Astrocyte (in vitro differentiated cells and primary cell): ENCODE data around the gene FMNL1. TPM values are rescaled to one million over a fixed set of nuclear protein-coding genes. Genes with fewer than 3 reads are reported as not detected.

Experiments used
- DNase-seq: peaks from one replicate; pipeline ENCODE4 v3.0.0-alpha.2; 2010; ENCODE audit warnings: low read depth
- FAIRE-seq: peaks from 2 replicates; lab custom pipeline; 2011; peaks lifted over from hg19 to GRCh38; lab: Jason Lieb, UNC
- H2AFZ ChIP-seq: 2 replicates; pipeline ENCODE4 v1.6.0; 2012; ENCODE audit warnings: low read depth, low read length, inconsistent platforms
- H3K27ac ChIP-seq: 2 replicates; pipeline ENCODE4 v1.5.1; 2011; ENCODE audit warnings: low read depth, low read length, inconsistent platforms
- H3K27me3 ChIP-seq: 2 replicates; pipeline ENCODE4 v1.6.0; 2011; ENCODE audit warnings: low read length, inconsistent platforms; ENCODE audit not compliant: insufficient read depth
- H3K36me3 ChIP-seq: 2 replicates; pipeline ENCODE4 v1.5.1; 2011; ENCODE audit warnings: low read length, inconsistent platforms; ENCODE audit not compliant: insufficient read depth
- H3K4me1 ChIP-seq: 2 replicates; pipeline ENCODE4 v1.5.1; 2011; ENCODE audit warnings: low read length, inconsistent platforms; ENCODE audit not compliant: insufficient read depth
- H3K4me2 ChIP-seq: 2 replicates; pipeline ENCODE4 v1.6.0; 2012; ENCODE audit warnings: low read length, inconsistent platforms
- H3K4me3 ChIP-seq: 2 replicates; pipeline ENCODE4 v1.5.1; 2011; ENCODE audit warnings: low read depth, mild to moderate bottlenecking, low read length, inconsistent platforms; ENCODE audit not compliant: insufficient read depth
- H3K79me2 ChIP-seq: 2 replicates; pipeline ENCODE4 v1.6.0; 2012; ENCODE audit warnings: mild to moderate bottlenecking, low read length, inconsistent platforms; ENCODE audit not compliant: insufficient read depth
- H3K9ac ChIP-seq: 2 replicates; pipeline ENCODE4 v1.6.0; 2012; ENCODE audit warnings: mild to moderate bottlenecking, low read length, inconsistent platforms
- H3K9me3 ChIP-seq: 2 replicates; pipeline ENCODE4 v1.5.1; 2012; ENCODE audit warnings: low read depth, mild to moderate bottlenecking, low read length, inconsistent platforms; ENCODE audit not compliant: insufficient read depth
- H4K20me1 ChIP-seq: 2 replicates; pipeline ENCODE4 v1.6.0; 2012; ENCODE audit warnings: low read length, inconsistent platforms; ENCODE audit not compliant: insufficient read depth
- H3K27ac Mint-ChIP-seq: one replicate; pipeline ENCODE4 v1.8.0; 2021; ENCODE audit warnings: mild to moderate bottlenecking, mixed read lengths; ENCODE audit not compliant: unreplicated experiment
- H3K27me3 Mint-ChIP-seq: one replicate; pipeline ENCODE4 v1.8.0; 2021; ENCODE audit warnings: low read depth, mixed read lengths; ENCODE audit not compliant: unreplicated experiment
- H3K36me3 Mint-ChIP-seq: one replicate; pipeline ENCODE4 v1.8.0; 2021; ENCODE audit warnings: low read depth, mixed read lengths; ENCODE audit not compliant: unreplicated experiment
- H3K4me1 Mint-ChIP-seq: one replicate; pipeline ENCODE4 v1.8.0; 2021; ENCODE audit warnings: low read depth, mixed read lengths; ENCODE audit not compliant: unreplicated experiment
- H3K4me3 Mint-ChIP-seq: one replicate; pipeline ENCODE4 v1.8.0; 2021; ENCODE audit warnings: mild to moderate bottlenecking, moderate library complexity, mixed read lengths; ENCODE audit not compliant: unreplicated experiment
- H3K9me3 Mint-ChIP-seq: one replicate; pipeline ENCODE4 v1.8.0; 2021; ENCODE audit warnings: mild to moderate bottlenecking, mixed read lengths; ENCODE audit not compliant: unreplicated experiment
- CTCF ChIP-seq: IDR thresholded peaks from 2 replicates; pipeline ENCODE4 v1.5.1; 2011; ENCODE audit warnings: low read depth, mild to moderate bottlenecking, inconsistent platforms, low read length, moderate library complexity; ENCODE audit not compliant: insufficient read depth
- EZH2 ChIP-seq: IDR thresholded peaks from 2 replicates; pipeline ENCODE4 v1.6.1; 2012; ENCODE audit warnings: mild to moderate bottlenecking, low read length, inconsistent platforms; ENCODE audit not compliant: insufficient read depth
- total RNA-seq: library from RNA; stranded (reverse); gene quantifications from 2 replicates; pipeline ENCODE4 v1.2.1, GENCODE V29; 2021

The FMNL1 gene
- total RNA-seq, 1 donor from 2014 or later = 4.0 TPM

GRCh38 chr17:45222289-45222995 is 757 bp downstream of the FMNL1 start:
- H3K36me3 Mint-ChIP-seq = no peaks in the 10 kb centered on the region
- TF ChIP-seq CTCF (no peak), EZH2 (no peak)
- H3K27me3 ChIP-seq = peaks cover 21% of the 10 kb centered on the region
- H2AFZ ChIP-seq = no peak overlapping the region
- H3K27ac ChIP-seq = no peak overlapping the region
- FAIRE-seq (no peak), DNase-seq (no peak)
- peak overlapping the region; percentile 86 for H3K4me3 Mint-ChIP-seq
- peak overlapping the region; percentile 79 for H3K4me2 ChIP-seq
- H4K20me1 ChIP-seq = no peaks in the 10 kb centered on the region
- peaks cover 5% of the 10 kb centered on the region for H3K4me1 ChIP-seq
- peaks cover 5% of the 10 kb centered on the region for H3K4me1 Mint-ChIP-seq
- H3K36me3 ChIP-seq = no peaks in the 10 kb centered on the region
- H3K9ac ChIP-seq = no peak overlapping the region
- no peaks in the 10 kb centered on the region for H3K9me3 Mint-ChIP-seq
- peak overlapping the region; percentile 75 for H3K27ac Mint-ChIP-seq
- peaks cover 17% of the 10 kb centered on the region for H3K27me3 Mint-ChIP-seq
- H3K79me2 ChIP-seq = no peaks in the 10 kb centered on the region
- H3K4me3 ChIP-seq = no peak overlapping the region
- H3K9me3 ChIP-seq = no peaks in the 10 kb centered on the region

GRCh38 chr17:45222996-45223538 is 1.4 kb downstream of the FMNL1 start:
- Mint-ChIP-seq H3K36me3 (no peaks in the 10 kb centered on the region), H3K27ac (no peak overlapping the region), H3K4me3 (peak overlapping the region; percentile 86), H3K4me1 (peaks cover 5% of the 10 kb centered on the region), H3K9me3 (no peaks in the 10 kb centered on the region), H3K27me3 (peaks cover 17% of the 10 kb centered on the region)
- no peaks in the 10 kb centered on the region for H3K9me3 ChIP-seq
- no peak overlapping the region for H3K4me2 ChIP-seq
- H2AFZ ChIP-seq = no peak overlapping the region
- H3K4me3 ChIP-seq = no peak overlapping the region
- H3K79me2 ChIP-seq = no peaks in the 10 kb centered on the region
- no peak for DNase-seq
- H3K9ac ChIP-seq = no peak overlapping the region
- H3K27ac ChIP-seq = no peak overlapping the region
- TF ChIP-seq CTCF (no peak), EZH2 (no peak)
- peaks cover 21% of the 10 kb centered on the region for H3K27me3 ChIP-seq
- no peak for FAIRE-seq
- H3K4me1 ChIP-seq = peaks cover 5% of the 10 kb centered on the region
- H3K36me3 ChIP-seq = no peaks in the 10 kb centered on the region
- no peaks in the 10 kb centered on the region for H4K20me1 ChIP-seq
